BJ (cell line): ENCODE results near the gene GABPB2. TPM values are rescaled to one million over a fixed set of nuclear protein-coding genes. Genes with fewer than 3 reads are reported as not detected.

Experiments used
- CTCF ChIA-PET: fragments of 350-600 bp; formaldehyde crosslinking; extraction: SDS; loops from one replicate; lab custom pipeline; 2021; ENCODE audit warnings: antibody characterized with exemption, inconsistent platforms; lab: Yijun Ruan, JAX
- POLR2A ChIA-PET: fragments of 300-600 bp; sonication (Branson Sonifier 250); formaldehyde crosslinking; extraction: SDS; loops from one replicate; lab custom pipeline; 2021; ENCODE audit warnings: antibody characterized with exemption; lab: Charles Lee
- DNase-seq: peaks from one replicate; pipeline ENCODE4 v3.0.0-alpha.2; 2011; ENCODE audit warnings: low read depth
- H3K27me3 ChIP-seq: 2 replicates; pipeline ENCODE4 v1.6.0; 2011; ENCODE audit warnings: low read length; ENCODE audit not compliant: control insufficient read depth, insufficient read depth
- H3K36me3 ChIP-seq: 2 replicates; pipeline ENCODE4 v1.5.1; 2011; ENCODE audit warnings: low read length; ENCODE audit not compliant: control insufficient read depth, insufficient read depth
- H3K4me3 ChIP-seq: 2 replicates; pipeline ENCODE4 v1.5.1; 2011; ENCODE audit warnings: low read depth, mild to moderate bottlenecking, control low read depth, low read length
- CTCF ChIP-seq: IDR thresholded peaks from 2 replicates; pipeline ENCODE4 v1.5.1; 2011; ENCODE audit warnings: low read depth, mild to moderate bottlenecking, control low read depth, inconsistent platforms, low read length, moderate library complexity; ENCODE audit not compliant: insufficient read depth
- polyA plus RNA-seq: library from polyadenylated mRNA; depleted of rRNA; stranded (reverse); fragments of >200 nt; gene quantifications from 2 replicates; pipeline ENCODE4 v1.2.3, GENCODE V29; 2011

Gene GABPB2
- polyA plus RNA-seq, 1 experiment, result 16.7 TPM

DNA sequence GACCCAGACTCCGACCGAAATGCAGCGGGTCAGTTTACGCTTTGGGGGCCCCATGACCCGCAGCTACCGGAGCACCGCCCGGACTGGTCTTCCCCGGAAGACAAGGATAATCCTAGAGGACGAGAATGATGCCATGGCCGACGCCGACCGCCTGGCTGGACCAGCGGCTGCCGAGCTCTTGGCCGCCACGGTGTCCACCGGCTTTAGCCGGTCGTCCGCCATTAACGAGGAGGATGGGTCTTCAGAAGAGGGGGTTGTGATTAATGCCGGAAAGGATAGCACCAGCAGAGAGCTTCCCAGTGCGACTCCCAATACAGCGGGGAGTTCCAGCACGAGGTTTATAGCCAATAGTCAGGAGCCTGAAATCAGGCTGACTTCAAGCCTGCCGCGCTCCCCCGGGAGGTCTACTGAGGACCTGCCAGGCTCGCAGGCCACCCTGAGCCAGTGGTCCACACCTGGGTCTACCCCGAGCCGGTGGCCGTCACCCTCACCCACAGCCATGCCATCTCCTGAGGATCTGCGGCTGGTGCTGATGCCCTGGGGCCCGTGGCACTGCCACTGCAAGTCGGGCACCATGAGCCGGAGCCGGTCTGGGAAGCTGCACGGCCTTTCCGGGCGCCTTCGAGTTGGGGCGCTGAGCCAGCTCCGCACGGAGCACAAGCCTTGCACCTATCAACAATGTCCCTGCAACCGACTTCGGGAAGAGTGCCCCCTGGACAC, 22.5 kb upstream of the GABPB2 start:
- Histone ChIP-seq H3K36me3 (peaks cover 6% of the 10 kb centered on the region), H3K27me3 (no peaks in the 10 kb centered on the region), H3K4me3 (peak overlapping the region; percentile 60)
- ChIA-PET CTCF (interaction anchor here (0.6 to 1.7 kb wide), 11 partner anchors 9 to 52 kb away, joined by 3 to 13 read pairs (median 4); partner anchors contain the start of genes BNIPL, CDC42SE1, GABPB2 and MINDY1), POLR2A (interaction anchor here (0.6 kb wide), 1 partner anchor 291 kb away, joined by 3 read pairs; no protein-coding TSS in a partner anchor)
- TF ChIP-seq CTCF, result peak; percentile 60
- no peak for DNase-seq

DNA sequence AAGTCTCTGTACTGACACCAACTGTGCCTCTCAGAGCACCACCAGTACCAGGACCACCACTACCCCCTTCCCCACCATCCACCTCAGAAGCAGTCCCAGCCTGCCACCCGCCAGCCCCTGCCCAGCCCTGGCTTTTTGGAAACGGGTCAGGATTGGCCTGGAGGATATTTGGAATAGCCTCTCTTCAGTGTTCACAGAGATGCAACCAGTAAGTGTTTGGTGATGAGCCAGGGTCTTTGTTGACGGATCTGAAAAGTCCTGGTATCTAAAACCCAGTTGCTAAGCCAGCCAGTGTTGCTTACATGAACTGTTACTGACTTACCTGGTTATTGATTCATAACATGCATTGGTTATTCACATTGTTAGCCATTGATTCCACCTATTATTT, 21.9 kb upstream of the GABPB2 start:
- DNase-seq, result no peak
- Histone ChIP-seq H3K27me3 (no peaks in the 10 kb centered on the region), H3K36me3 (peaks cover 6% of the 10 kb centered on the region), H3K4me3 (peak overlapping the region; percentile 60)
- ChIA-PET CTCF (interaction anchor here (0.6 to 1.7 kb wide), 8 partner anchors 10 to 53 kb away, joined by 3 to 13 read pairs (median 4); partner anchors contain the start of genes BNIPL, CDC42SE1 and MLLT11), POLR2A (interaction anchor here (0.6 kb wide), 1 partner anchor 291 kb away, joined by 3 read pairs; no protein-coding TSS in a partner anchor)
- no peak for TF ChIP-seq CTCF

DNA sequence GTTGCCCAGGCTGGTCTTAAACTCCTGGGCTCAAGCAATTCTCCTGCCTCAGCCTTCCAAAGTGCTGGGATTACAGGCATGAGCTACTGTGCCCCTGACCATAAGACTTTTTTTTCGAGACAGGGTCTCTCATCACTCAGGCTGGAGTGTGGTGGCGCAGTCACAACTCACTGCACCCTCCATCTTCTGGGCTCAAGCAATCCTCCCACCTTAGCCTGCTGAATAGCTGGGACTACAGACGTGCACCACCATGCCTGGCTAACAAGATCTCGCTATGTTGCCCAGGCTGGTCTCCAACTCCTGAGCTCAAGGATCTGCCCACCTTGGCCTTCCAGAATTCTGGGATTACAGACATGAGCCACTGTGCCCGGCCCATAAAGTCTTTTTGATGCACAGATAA, 21.1 kb upstream of the GABPB2 start:
- Histone ChIP-seq H3K27me3 (no peaks in the 10 kb centered on the region), H3K4me3 (no peak overlapping the region), H3K36me3 (peaks cover 10% of the 10 kb centered on the region)
- ChIA-PET POLR2A (no interaction called here), CTCF (interaction anchor here (0.6 to 1.4 kb wide), 5 partner anchors 9 to 114 kb away, joined by 3 to 10 read pairs (median 3); no protein-coding TSS in a partner anchor)
- TF ChIP-seq CTCF, result no peak
- DNase-seq, result no peak

DNA sequence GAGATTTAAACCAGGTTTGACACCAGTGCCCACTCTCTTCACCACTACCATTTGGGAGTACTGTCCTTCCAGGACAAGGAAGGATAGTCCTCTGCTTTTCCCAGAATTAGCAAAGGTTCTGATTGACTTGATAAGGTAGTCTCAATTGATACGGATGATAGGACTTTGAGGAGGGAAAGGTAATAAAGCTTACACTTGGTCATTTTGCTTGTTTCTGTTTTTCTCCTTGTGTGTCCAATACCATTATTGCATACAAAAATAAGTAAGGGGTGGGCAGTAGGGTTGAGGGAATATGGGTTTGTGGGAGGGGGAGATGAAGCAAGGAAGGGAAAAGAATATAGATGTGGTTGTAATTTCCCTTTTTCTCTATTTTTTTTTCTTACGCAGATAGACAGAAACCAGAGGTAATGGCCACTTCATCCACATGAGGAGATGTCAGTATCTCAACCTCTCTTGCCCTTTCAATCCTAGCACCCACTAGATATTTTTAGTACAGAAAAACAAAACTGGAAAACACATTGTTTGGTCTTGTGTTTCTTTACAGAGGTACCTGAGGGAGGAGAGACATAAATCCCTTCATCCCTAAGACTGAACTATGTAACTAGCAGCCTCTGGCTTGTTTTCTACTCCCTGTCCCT, 20.4 kb upstream of the GABPB2 start:
- POLR2A ChIA-PET, result no interaction called here
- CTCF ChIA-PET, result interaction anchor here (0.6 to 1.4 kb wide), 5 partner anchors 10 to 113 kb away, joined by 3 to 10 read pairs (median 4); partner anchors contain the start of gene MLLT11
- no peak overlapping the region for H3K4me3 ChIP-seq

More for the DNA sequence above, 20.4 kb upstream of the GABPB2 start:
- Histone ChIP-seq H3K36me3 (peaks cover 14% of the 10 kb centered on the region), H3K27me3 (no peaks in the 10 kb centered on the region)
- no peak for TF ChIP-seq CTCF
- DNase-seq, result no peak
